Endothelial cell (in vitro differentiated cells): ENCODE data around the gene PGM2. TPM values are rescaled to one million over a fixed set of nuclear protein-coding genes. Genes with fewer than 3 reads are reported as not detected.

Experiments
- DNase-seq: peaks from one replicate; pipeline ENCODE4 v3.0.0; 2021; ENCODE audit warnings: low spot score
- H3K27ac Mint-ChIP-seq: one replicate; pipeline ENCODE4 v1.8.0; 2021; ENCODE audit warnings: mixed read lengths, inconsistent platforms; ENCODE audit not compliant: unreplicated experiment
- H3K27me3 Mint-ChIP-seq: one replicate; pipeline ENCODE4 v1.8.0; 2021; ENCODE audit warnings: mild to moderate bottlenecking, moderate library complexity, mixed read lengths, inconsistent platforms; ENCODE audit not compliant: unreplicated experiment
- H3K36me3 Mint-ChIP-seq: one replicate; pipeline ENCODE4 v1.8.0; 2021; ENCODE audit warnings: mild to moderate bottlenecking, low read depth, mixed read lengths, inconsistent platforms; ENCODE audit not compliant: unreplicated experiment
- H3K4me1 Mint-ChIP-seq: one replicate; pipeline ENCODE4 v1.8.0; 2021; ENCODE audit warnings: mild to moderate bottlenecking, mixed read lengths, inconsistent platforms; ENCODE audit not compliant: unreplicated experiment
- H3K4me3 Mint-ChIP-seq: one replicate; pipeline ENCODE4 v1.8.0; 2021; ENCODE audit warnings: mild to moderate bottlenecking, mixed read lengths, inconsistent platforms; ENCODE audit not compliant: unreplicated experiment
- H3K9me3 Mint-ChIP-seq: one replicate; pipeline ENCODE4 v1.8.0; 2021; ENCODE audit warnings: mixed read lengths, inconsistent platforms; ENCODE audit not compliant: unreplicated experiment
- total RNA-seq: library from RNA; stranded (reverse); fragmentation: NEBNext Ultra II Directional; extraction: Animal tissue kit (Norgen Biotek cat#: 25700); gene quantifications from one replicate; pipeline ENCODE4 v1.2.1, GENCODE V29; 2021; ENCODE audit not compliant: unreplicated experiment
- TF ChIP-seq, protein P1 (sequence below): fragments of 200-600 bp; sonication (generic); IDR thresholded peaks from one replicate; pipeline ENCODE4 v1.5.0; 2021; ENCODE audit warnings: antibody characterized with exemption; ENCODE audit not compliant: unreplicated experiment

Gene PGM2
- total RNA-seq, 1 donor from 2014 or later = 16.6 TPM

DNA sequence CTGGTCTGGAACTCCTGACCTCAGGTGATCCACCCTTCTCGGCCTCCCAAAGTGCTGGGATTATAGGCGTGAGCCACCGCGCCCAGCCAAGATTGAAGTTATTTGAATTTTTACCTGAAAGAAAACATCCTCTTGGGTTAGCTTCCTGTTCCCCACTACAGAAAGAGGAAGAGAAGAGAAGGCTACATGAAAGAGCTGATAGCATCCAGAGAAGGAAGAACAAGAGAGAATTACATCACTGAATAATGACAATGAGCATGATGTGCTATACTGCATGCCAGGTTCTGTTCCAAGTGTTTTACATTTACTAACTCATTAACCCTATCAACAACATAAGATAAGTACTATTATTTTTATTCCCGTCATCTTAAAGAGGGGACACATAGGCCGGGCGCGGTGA is 52.9 kb downstream of the PGM2 start:
- Mint-ChIP-seq H3K27me3 (peaks cover 5% of the 10 kb centered on the region), H3K36me3 (no peaks in the 10 kb centered on the region), H3K4me1 (peaks cover 4% of the 10 kb centered on the region), H3K4me3 (no peak overlapping the region), H3K9me3 (no peaks in the 10 kb centered on the region), H3K27ac (no peak overlapping the region)
- TF ChIP-seq, protein P1, sequence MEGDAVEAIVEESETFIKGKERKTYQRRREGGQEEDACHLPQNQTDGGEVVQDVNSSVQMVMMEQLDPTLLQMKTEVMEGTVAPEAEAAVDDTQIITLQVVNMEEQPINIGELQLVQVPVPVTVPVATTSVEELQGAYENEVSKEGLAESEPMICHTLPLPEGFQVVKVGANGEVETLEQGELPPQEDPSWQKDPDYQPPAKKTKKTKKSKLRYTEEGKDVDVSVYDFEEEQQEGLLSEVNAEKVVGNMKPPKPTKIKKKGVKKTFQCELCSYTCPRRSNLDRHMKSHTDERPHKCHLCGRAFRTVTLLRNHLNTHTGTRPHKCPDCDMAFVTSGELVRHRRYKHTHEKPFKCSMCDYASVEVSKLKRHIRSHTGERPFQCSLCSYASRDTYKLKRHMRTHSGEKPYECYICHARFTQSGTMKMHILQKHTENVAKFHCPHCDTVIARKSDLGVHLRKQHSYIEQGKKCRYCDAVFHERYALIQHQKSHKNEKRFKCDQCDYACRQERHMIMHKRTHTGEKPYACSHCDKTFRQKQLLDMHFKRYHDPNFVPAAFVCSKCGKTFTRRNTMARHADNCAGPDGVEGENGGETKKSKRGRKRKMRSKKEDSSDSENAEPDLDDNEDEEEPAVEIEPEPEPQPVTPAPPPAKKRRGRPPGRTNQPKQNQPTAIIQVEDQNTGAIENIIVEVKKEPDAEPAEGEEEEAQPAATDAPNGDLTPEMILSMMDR = no peak
- DNase-seq = no peak

DNA sequence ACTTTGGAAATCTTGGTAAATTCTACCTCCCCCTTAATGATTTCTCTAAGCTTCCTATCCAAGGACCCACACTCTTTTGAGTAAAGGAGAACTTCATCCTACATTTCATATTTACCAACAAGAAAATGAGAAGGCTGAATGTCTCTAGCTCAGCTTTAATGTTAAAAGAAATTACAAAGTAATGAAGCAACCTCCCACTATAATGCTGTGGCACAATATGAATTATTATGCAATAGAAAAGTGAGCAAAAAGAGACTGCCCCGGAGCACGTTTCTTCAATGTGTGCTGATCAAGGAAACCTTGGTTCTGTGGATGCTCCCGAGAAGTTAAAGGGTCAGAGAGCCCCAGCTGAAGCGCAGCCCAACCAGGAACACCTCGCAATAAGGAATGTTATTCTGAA is 55.3 kb downstream of the PGM2 start:
- Mint-ChIP-seq H3K9me3 (no peaks in the 10 kb centered on the region), H3K4me1 (peaks cover 4% of the 10 kb centered on the region), H3K27me3 (peaks cover 4% of the 10 kb centered on the region), H3K27ac (no peak overlapping the region), H3K36me3 (no peaks in the 10 kb centered on the region), H3K4me3 (no peak overlapping the region)
- no peak for DNase-seq
- TF ChIP-seq, protein P1 = no peak

DNA sequence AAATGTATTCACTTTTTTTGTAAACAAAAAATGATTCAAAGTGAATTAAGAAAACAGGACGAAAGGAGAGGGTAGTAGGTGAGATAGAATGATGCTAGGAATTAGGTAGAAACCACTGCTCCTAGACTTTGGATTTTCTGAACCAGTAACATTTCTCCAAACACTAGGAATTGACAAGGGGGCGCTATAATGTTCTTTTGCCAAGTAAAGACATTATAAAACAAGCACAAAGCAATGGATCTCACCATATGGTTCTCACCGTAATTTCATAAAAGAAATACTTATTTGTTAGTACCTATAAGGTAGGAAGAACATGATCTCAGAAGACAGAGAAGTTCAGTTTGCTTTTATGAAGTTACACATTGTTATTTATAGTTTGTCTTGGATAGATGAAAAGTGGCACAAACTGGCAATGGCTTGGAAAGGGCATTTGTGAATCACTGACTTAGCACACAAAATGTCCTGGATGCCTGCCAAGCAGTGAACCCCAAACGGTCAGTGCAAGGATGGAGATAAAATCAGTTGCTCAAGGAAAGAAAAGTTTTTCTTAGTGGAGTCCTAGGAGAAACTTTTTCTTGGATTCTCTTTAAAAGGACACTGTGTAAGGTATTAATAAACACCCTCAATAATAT is 56.3 kb downstream of the PGM2 start:
- no peak overlapping the region for H3K4me3 Mint-ChIP-seq
- peaks cover 4% of the 10 kb centered on the region for H3K4me1 Mint-ChIP-seq

GRCh38 chr4:37884855-37885487 is 58.5 kb downstream of the PGM2 start:
- Mint-ChIP-seq H3K9me3 (no peaks in the 10 kb centered on the region), H3K36me3 (no peaks in the 10 kb centered on the region), H3K4me3 (no peak overlapping the region), H3K27me3 (peaks cover 11% of the 10 kb centered on the region), H3K4me1 (no peaks in the 10 kb centered on the region), H3K27ac (no peak overlapping the region)
- TF ChIP-seq, protein P1 = no peak
- DNase-seq = no peak

More for the DNA sequence above, 56.3 kb downstream of the PGM2 start:
- DNase-seq = no peak
- no peak overlapping the region for H3K27ac Mint-ChIP-seq
- TF ChIP-seq, protein P1 = no peak
- peaks cover 4% of the 10 kb centered on the region for H3K27me3 Mint-ChIP-seq
- H3K36me3 Mint-ChIP-seq = no peaks in the 10 kb centered on the region
- no peaks in the 10 kb centered on the region for H3K9me3 Mint-ChIP-seq

- no peak overlapping the region for H3K27ac Mint-ChIP-seq
- H3K4me3 Mint-ChIP-seq = no peak overlapping the region
- no peaks in the 10 kb centered on the region for H3K4me1 Mint-ChIP-seq
- no peaks in the 10 kb centered on the region for H3K36me3 Mint-ChIP-seq
- TF ChIP-seq, protein P1 = no peak
- DNase-seq = no peak
- H3K9me3 Mint-ChIP-seq = no peaks in the 10 kb centered on the region
- peaks cover 11% of the 10 kb centered on the region for H3K27me3 Mint-ChIP-seq
These were observed 59.0 kb downstream of the PGM2 start for GRCh38 chr4:37885496-37885895.
